ENCODE measurements around the gene OR2T10. TPM values are rescaled to one million over a fixed set of nuclear protein-coding genes. Genes with fewer than 3 reads are reported as not detected.
"Not testable (repeated sequence)": the region's sequence is repeated elsewhere in the genome, so short reads cannot be mapped to it uniquely, and the experiment has no call there.

Gene OR2T10, protein sequence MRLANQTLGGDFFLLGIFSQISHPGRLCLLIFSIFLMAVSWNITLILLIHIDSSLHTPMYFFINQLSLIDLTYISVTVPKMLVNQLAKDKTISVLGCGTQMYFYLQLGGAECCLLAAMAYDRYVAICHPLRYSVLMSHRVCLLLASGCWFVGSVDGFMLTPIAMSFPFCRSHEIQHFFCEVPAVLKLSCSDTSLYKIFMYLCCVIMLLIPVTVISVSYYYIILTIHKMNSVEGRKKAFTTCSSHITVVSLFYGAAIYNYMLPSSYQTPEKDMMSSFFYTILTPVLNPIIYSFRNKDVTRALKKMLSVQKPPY
- total RNA-seq, result not detected

DNA sequence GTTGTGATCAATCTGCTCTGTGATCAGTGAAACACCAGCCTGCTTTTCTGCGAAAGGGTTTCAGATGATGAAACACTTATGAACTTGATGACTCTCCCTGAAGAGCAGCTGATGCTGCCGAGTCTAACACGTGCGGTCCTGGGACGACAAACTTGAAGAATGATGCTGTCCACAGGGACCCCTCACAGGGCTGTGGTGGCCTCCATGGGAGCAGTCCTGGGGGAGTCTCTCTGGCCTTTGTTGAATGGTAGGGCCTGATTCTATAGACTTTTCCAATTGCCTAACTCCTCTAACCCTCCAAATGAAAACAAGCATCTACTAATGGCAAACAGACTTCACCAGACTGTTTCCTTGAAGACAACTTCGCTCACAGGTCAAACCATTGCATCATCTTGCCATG, at the start of gene OR2T10:
TSS of gene OR2T10 (minus strand) at position 112 of the 400 bp plus-strand sequence. CDS start 3,932 bp downstream, outside the sequence.
- no peak for DNase-seq (ENCODE audit: low read depth in 2 of 3, low spot score in 2 of 3)

DNA sequence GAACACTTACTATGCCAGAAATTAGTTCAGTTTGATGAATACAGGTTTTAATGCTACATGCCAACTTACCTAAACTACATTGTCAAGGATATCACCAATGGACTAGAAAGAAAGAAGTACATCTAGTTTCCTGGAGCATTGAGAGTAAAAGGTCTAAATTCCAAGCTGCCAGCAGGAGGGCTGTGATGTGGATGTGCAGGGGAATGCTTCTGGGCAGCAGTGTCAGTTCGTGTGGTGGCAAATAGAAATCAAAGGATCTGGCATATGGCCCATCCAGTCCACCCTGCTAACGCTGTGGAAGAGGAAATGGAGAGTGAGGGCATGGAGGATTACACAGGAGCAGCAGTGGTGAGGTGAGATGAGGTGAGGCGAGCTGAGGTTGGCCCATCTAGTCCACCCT, 47.7 kb upstream of the OR2T10 start, which contains the start of gene OR2T35:
TSS of gene OR2T35 (minus strand) at position 101 of the 400 bp plus-strand sequence. CDS start 6,020 bp downstream, outside the sequence.
- not testable (repeated sequence) for DNase-seq (ENCODE audit: low read depth in 2 of 3, low spot score in 2 of 3)

DNA sequence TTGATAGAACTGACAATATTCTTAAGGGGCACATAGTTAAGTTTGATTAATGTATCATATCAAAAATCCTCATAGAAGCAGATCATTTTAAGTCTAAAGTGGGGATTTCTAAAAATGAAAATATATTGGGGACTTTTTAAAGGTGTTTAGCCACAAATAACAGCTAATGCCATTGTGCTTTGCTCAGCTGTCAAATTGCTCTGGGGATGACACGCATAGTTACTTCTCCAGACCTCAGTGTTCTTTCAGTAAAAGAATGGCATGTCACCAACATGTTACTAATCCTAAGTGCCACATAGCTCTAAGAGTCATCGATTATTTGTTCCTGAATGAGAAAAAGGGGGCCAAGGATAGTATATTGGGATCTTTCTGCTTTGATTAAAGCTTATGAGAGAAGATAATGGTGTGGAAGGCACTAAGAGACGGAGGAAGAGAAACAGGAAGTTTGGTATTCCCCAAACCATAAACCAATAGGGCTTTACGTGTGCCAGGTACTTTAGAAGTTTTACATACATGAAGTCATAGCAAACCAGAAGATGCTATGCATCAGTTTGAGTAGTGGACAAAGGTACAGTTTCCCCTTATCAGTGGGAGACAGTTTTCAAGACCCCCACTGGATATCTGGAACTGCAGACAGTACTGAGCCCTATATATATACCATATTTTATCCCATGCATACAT, 45.6 kb upstream of the OR2T10 start:
- not testable (repeated sequence) for DNase-seq (ENCODE audit: low read depth in 2 of 3, low spot score in 2 of 3)

DNA sequence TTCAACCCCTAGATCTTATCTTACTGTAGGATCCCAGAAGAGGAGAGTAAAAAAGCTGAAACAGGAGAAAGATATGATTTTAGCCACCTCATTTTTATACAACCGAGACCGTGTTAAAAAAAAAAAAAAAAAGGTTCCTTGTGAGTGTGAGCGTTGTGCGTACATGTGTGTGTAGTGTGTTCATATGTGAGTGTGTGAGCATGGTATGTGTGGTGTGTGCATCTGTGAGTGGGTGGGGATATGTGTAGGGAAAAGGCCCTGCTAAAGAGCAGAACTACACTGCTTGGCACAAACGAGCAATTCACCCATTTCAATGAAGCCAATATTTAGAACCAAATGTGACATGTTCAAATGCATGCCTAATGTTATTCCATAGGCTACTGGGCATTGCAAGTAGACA, 44.1 kb upstream of the OR2T10 start:
- DNase-seq (ENCODE audit: low read depth in 2 of 3, low spot score in 2 of 3), result not testable (repeated sequence)

DNA sequence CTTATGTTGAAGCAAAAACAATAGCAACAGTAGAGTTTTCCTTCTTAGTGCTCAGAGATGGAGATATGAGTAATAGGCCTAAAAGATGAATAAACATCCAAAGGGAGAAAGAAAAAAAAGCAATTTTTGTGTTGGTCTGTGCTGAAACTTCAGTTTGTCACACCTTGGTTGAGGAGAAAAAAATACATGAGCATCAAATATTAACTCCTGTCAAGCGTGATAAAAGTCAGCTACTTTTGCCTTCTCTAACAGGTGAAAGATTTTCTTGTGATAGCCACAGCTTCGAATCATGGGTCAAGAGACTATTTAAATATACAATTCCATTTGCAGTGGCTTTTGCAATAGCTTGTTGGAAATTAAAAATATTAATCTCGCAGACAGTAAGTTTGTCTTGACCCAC, 43.4 kb upstream of the OR2T10 start:
- not testable (repeated sequence) for DNase-seq (ENCODE audit: low read depth in 2 of 3, low spot score in 2 of 3)

DNA sequence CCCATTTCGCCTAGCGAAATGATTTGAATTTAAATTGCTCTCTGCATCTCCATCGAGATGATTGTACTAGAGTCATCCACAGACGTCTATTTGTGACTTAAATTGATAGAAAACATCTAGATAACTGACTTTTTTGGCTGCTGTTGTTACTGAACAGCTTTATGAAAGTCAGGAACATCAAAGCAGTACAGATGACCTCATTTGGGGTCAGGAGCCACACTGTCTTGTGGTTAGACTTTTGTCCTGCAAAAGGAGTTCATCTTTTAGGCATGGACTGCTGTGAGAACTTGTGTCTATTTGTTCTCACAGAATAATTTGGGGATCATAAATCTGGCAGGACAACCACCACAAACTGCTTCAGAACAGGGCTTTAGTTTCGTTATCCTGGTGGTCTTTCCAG, 42.2 kb upstream of the OR2T10 start:
- DNase-seq (ENCODE audit: low read depth in 2 of 3, low spot score in 2 of 3), result not testable (repeated sequence)

DNA sequence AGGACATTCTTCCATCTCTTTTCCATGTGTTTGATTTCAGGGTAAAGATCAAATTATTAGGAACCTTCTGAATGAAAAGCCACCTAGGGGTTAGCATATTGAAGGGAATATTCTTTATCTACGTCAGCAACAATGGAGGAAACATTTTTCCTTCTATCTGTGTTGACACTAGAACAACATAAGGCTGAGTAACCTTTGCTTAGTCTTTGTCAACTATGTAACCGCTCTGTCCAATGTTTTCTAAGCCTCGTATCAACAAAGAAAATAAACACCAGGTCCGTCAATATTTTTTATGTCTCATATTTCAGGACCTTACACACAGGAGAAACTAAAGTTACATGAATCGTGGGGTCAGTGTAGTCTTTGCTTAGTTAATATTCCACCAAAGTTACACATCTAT, 39.1 kb upstream of the OR2T10 start:
- not testable (repeated sequence) for DNase-seq (ENCODE audit: low read depth in 2 of 3, low spot score in 2 of 3)

DNA sequence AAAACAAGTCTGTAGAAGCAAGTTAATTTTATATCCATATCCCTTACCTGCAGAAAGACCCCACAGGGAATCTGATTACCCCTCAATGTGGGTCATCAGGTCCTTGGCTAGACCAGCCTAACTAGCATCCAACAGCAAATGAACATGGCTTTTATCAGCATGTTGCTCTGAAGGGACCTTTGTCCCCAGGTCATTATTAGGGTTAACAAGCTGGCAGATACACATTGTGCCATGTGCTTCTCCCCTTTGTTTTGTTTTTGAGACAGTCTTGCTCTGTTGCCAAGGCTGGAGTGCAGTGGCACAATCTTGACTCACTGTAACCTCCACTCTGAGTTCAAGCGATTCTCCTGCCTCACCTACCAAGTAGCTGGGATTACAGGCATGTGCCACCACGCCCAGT, 37.5 kb upstream of the OR2T10 start, which contains the start of gene OR2T11:
TSS of gene OR2T11 (minus strand) at position 101 of the 400 bp plus-strand sequence. CDS start 7,963 bp downstream, outside the sequence.
- not testable (repeated sequence) for DNase-seq (ENCODE audit: low read depth in 2 of 3, low spot score in 2 of 3)

DNA sequence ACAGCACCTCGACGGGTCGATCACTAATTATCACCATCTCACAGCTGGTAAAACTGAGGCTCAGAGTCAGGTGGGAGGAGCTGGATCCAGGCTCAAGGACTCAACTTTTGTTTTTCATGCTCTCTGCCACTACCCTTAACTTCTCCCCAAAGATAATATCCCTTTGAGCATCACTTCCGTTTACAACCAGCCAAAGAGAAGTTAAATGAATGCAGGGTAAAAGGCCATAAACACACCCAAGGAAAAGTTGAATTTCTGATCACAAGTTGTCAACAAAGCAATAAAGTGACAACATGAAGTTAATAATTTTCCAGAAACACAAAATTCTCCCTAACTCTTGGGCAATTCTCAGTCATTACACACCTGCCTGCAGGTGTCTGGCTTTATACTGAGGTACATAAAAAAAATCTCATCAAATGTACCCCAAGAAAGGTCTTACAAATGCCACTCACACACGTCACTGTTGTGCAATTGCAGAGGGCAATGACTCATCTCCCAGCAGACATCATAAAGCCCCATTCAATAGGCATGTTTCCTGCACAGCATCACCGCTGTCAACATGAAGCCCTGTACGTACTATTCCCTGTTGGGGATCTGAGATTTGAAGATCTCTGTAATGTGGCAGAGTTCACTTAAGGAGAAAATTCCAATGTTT, 34.0 kb upstream of the OR2T10 start:
- no peak for DNase-seq (ENCODE audit: low read depth in 2 of 3, low spot score in 2 of 3)

DNA sequence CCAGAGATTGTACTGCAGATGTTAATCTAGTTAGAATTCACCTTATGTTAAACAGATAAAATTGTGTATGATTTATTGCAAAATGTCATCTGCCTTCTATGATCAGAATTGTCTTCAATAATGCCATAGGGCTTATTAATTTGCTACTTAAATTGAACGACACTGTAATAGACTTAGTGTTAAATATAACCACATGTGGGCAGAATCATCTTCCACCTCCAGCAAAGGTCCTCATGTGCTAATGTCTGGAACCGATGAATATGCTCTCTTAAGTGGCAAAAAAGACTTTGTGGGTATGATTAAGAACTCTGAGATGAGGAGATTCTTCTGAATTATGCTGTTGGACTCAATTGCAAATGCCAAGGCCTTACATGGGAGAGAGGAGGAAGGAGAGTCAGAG, 33.1 kb upstream of the OR2T10 start:
- no peak for DNase-seq (ENCODE audit: low read depth in 2 of 3, low spot score in 2 of 3)

DNA sequence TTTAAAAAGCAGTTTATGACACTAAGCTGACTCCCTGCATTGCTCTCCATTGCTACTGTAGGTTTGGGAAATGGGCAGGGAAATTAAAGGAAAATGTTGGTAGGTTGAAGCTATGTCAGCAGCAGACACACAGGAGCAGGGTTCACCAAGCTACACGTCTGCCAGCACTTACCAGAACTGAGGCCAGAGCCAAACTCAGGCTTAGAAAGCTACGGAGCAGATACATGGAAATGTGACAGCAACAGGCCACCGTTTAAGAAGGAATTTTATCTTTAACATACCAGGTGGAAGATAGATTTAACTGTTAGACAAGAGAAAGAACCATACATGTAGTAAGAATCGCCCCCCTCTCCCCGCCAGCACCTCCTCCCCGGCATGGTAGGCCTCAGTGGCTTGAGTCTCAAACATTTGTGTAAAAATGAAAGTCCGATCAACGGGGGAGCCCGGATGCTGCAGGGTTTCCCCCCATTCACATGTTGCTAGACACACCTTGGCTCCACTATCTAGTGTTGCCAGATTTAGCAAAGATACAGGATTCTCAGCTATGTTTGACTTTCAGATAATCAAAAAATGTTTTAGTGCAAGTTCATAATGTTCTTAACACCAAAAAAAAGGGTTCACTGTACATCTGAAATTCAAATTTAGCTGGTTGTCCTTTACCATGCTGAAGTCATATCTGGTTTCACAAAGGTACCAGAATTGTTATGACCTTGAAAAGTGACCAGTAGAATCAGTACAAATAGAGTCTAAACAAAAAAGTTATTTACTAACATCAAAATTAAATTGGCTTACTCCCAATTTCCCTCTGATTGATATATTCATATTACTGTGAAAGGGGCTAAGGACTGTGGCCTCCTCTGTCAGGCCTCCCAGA, 30.7 kb upstream of the OR2T10 start:
- no peak for DNase-seq (ENCODE audit: low read depth in 2 of 3, low spot score in 2 of 3)

DNA sequence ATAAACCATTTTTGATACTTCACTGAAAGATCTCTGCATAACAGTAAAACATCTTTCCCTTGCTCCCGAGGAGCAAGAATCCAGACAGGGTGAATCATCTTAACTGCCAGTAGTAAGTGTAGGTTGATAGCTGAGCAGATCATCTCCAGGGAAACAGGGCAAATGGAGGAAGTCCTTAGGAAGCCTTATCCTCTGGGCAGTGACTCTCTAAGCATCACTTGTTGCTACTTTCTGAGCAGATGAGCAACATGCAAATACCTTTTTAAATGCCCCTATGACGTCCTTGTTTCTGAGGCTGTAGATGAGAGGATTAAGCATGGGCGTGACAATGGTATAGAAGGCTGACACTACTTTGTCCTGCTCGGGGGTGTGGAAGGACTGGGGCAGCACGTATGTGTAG, 28.5 kb upstream of the OR2T10 start:
- DNase-seq (ENCODE audit: low read depth in 2 of 3, low spot score in 2 of 3), result no peak

DNA sequence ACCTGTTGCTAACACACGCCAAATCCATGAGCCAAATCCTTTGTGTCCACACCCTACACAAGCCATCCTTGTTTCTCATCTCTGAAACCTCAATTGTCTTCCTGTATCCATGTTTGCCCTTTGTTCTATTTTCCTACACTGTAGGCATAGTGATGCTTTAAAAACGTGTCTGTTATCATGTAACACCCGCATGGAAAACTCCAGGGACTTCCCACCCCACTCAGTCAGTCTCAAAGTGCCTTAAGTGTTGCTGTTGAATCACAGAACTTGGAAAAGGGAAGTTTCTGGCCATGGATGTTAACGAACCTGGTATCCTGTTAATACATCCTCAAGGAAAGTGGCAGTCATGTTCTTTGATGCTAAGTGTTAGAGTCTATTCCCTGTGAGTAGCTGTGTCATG, 27.7 kb upstream of the OR2T10 start:
- no peak for DNase-seq (ENCODE audit: low read depth in 2 of 3, low spot score in 2 of 3)

DNA sequence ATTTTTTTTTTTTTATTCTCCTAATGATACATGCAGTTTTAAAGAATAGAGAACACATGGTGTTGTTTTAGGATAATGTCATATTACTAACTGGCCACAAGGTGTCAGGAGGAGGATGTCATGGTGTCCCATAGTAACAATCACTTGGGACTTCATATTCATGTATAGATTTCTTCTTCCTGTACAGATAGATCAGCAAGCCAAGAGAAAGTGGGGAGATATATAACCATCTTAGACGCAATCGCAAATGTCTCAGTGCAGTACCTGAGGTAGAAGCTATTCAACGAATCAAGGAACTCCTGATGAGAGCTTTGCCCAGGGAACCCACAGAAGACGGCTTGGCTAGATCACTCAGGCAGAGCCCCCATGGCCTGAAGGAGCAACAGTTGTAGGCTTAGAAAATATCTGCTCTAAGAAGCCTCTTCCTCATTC, 25.1 kb upstream of the OR2T10 start:
- DNase-seq (ENCODE audit: low read depth in 2 of 3, low spot score in 2 of 3), result peak in 2 of 3 donors; percentile 14 to 47

DNA sequence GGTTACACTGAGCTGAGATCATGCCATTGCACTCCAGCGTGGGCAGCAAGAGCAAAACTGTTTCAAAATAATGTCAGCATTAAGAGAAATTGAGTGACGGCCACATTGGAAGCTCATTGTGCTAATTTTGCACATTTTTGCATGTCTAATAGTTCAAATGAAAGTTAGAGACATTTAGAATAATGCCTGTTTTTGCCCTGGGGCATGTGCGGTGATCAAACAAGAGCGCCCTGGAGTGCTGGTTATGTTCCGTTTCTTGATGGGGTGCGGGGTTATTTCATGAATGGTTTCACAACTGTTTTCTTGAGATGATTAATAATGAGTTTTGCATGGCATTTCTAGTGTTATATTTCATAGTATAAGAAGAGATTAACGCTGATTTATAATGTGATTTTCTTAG, 24.3 kb upstream of the OR2T10 start:
- DNase-seq (ENCODE audit: low read depth in 2 of 3, low spot score in 2 of 3), result no peak

DNA sequence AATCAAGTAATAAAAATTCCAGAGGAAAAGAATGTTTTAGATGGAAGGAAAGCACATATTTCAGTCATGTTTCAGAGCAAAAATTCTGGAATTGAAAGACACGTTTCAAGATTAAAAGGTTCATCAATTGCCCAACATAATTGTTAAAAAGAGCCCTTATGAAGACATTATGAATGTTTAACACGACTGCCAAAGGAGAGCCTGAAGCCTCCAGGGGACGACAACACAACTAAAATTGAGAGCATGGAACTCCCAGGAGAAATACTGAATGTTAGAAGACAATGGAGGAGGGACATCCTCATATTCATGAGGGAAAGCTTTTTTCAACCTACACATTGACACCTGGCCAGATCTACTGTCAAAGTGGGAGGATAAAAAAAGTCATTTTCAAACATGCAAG, 21.4 kb upstream of the OR2T10 start:
- peak in 1 of 3 donors; percentile 23 for DNase-seq (ENCODE audit: low read depth in 2 of 3, low spot score in 2 of 3)

DNA sequence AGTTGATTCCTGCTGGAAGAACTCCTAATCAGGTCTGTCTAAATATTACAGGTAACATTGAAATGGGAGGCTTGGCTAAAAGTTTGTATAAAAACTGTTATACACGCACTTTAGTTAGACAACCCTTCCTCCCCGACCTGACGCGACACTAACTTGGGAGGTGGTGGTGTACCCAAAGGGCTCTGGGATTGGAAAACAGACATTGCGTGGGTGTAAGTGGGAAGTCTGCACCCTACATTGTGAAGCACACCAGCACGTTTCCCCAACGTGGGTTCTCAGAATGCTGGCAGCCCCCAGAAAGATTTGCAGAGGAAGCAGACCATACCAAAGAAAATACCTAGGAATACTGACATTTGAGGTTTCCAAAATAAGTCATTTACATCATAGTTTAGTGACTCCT, 20.6 kb upstream of the OR2T10 start:
- no peak for DNase-seq (ENCODE audit: low read depth in 2 of 3, low spot score in 2 of 3)

DNA sequence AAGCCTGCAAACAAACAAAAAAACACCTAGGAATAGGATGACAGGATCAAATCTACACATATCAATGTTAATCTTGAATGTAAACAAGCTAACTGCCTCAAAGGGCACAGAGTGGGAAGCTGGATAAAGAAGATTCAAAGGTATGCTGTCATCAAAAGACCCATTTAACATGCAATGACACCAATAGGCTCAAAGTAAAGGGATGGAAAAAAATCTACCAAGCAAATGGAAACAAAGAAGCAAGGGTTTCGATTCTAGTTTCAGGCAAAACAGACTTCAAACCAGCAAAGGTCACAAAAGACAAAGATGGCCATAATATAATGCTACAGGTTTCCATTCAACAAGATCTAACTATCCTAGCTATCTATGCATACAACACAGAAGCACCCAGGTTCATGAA, 16.2 kb upstream of the OR2T10 start:
- DNase-seq (ENCODE audit: low read depth in 2 of 3, low spot score in 2 of 3), result no peak

DNA sequence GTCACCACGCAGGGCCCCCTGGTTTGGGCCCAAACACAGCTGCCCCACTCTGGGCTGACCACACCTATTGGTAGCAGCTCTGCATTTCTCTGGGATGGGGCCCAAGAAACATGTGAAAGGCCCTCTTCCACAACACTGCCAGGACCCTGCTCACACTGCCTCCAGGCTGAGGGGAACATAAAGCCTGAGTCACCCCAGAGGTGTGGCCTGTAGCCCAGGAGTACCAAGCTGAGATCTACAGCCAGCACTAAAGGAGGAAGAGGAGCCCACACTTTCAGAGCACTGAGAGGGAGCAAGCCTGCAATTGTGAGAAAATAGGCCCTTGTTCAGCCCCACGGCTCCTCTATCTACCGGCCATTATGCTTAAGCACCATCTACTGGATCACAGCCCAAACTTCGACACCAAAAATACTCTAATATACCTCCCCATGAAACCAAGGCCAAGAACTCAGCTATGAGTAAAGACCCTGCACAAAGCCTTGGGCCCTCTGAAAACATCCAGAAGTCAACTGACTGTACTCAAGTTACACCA, 14.4 kb upstream of the OR2T10 start:
- no peak for DNase-seq (ENCODE audit: low read depth in 2 of 3, low spot score in 2 of 3)

DNA sequence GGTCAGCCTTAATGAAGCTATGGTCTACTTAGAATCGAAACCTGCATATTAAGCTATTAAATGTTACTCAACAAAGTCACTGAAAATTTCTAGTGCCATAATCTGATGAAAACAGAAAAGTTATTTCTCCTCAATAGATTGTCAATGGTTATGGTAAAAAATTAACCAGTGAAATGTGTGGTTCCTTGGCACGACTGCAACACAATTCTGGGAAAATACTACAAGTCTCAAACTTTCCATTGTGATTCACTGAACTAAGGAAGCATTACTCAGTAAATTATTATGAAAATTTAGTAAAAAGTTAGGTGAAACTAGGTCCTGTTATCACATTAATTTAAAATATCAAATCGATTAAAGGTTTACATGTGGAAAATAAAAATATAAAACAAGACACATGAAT, 12.8 kb upstream of the OR2T10 start:
- no peak for DNase-seq (ENCODE audit: low read depth in 2 of 3, low spot score in 2 of 3)

Data from hematopoietic multipotent progenitor cell (in vitro differentiated cells).